Liver (tissue), 3 donors: ENCODE results near the gene ARGLU1.
A peak's percentile ranks its signal among the peaks of the same experiment; 100 is the strongest.

Source experiments
- CTCF ChIP-seq: fragments of 150-350 bp; IDR thresholded peaks from 2 replicates; pipeline ENCODE4 v1.5.1; 2017; ENCODE audit warnings: improper control_type of control experiment, low read depth, low read length; ENCODE audit not compliant: missing input control
- FOXA2 ChIP-seq: IDR thresholded peaks from 2 replicates; pipeline ENCODE4 v1.6.1; 2016; ENCODE audit warnings: antibody characterized with exemption
- REST ChIP-seq: IDR thresholded peaks from 2 replicates; pipeline ENCODE4 v1.6.1; 2016; ENCODE audit warnings: antibody characterized with exemption, mild to moderate bottlenecking
- RXRA ChIP-seq, 2 donors: IDR thresholded peaks; 2 replicates each; pipeline ENCODE4 v1.6.1; 2017 to 2018; ENCODE audit warnings: antibody characterized with exemption in 2 of 2, mild to moderate bottlenecking in 1 of 2
- TF ChIP-seq, protein P1 (sequence below): IDR thresholded peaks from 2 replicates; pipeline ENCODE4 v1.6.1; 2016; ENCODE audit warnings: antibody characterized with exemption
- donor health status: healthy.
- donor health status: healthy.

DNA sequence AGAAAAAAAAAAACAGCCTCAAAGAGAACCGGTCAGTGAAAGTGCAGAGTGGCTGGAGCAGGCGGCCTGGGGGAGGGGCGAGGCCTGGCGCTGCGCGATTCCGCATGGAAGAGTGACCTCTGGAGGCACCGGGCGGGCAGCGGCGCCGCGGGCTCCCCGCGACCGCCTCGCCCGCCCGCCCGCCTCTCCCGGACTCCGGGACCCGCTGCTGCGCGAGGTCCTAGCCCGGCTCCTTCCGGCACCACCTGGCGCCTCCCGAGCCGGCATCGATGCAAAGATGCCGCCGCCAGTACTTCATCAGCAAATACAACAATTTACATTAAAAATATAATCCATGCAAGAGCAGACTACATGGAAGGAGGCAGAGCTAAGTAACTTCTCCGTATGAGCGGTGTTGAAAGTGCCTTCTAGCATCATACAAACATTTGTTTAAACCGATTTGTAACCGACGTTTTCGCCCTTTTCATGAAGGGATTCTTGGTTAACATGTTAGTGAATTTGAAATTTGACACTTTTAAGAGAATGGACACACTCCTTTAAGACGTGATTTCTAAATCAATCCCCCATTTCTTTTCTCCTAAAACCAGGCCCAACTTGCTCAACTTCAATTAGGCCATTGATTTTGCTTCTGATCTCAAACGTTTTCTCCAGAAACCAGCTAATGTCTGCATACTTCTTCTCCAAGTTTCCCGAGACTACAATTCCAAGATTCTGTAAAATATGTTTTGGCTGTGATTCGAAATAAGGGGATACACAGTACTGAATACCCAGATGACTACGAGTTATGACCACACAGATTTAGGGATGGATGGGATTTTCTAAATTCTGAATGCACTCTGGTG lies 34.6 kb downstream of the ARGLU1 start:
- no peak for TF ChIP-seq FOXA2
- no peak for TF ChIP-seq RXRA (IDR thresholded peaks at IDR 0.05)
- no peak for TF ChIP-seq REST
- TF ChIP-seq CTCF = peak; percentile 48
- TF ChIP-seq, protein P1, sequence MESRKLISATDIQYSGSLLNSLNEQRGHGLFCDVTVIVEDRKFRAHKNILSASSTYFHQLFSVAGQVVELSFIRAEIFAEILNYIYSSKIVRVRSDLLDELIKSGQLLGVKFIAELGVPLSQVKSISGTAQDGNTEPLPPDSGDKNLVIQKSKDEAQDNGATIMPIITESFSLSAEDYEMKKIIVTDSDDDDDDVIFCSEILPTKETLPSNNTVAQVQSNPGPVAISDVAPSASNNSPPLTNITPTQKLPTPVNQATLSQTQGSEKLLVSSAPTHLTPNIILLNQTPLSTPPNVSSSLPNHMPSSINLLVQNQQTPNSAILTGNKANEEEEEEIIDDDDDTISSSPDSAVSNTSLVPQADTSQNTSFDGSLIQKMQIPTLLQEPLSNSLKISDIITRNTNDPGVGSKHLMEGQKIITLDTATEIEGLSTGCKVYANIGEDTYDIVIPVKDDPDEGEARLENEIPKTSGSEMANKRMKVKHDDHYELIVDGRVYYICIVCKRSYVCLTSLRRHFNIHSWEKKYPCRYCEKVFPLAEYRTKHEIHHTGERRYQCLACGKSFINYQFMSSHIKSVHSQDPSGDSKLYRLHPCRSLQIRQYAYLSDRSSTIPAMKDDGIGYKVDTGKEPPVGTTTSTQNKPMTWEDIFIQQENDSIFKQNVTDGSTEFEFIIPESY = no peak
